C4-2B (cell line): ENCODE results near the gene GRID1.

Experiments used
- ZFX ChIP-seq: fragments of 450-650 bp; IDR thresholded peaks from 2 replicates; pipeline ENCODE4 v1.6.1; 2017
- TF ChIP-seq, protein P1 (sequence below): fragments of 450-650 bp; conservative IDR thresholded peaks from 2 replicates; pipeline ENCODE4 v1.5.1; 2017; ENCODE audit warnings: mild to moderate bottlenecking

DNA sequence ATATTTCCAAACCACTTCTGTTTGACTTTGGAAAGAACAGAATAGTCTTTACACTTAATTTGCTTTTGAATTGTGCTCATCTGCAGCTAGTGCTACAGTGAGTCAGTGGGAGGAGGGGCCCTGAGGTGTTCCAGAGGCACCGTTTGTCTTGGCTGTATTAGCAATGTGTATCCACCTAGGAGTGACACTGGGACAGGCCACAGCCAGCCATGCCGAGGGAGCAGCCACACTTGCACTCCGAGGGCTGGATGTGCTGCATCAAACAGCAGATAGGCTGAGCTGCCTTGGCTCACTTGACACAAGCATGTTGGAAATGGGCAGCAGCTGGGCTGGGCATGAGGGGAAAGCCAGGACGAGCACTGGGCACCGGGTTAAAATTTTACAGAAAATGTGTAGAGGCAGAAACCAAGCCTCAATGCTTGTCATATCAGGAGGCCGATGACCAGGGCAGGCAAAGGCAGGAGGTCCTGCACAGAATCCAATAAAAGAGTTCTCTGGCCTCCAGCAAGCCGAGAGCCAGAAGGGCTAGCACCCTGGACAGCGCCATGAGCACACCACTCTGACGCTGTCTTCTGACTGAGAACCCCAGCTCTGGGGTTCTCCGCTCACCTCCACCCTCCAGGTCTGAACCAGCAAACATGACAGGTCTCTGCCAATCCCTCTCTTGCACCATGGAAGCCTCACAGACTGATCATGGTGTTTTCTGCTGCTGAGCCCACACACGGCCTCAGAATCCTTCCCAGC lies 163.3 kb downstream of the GRID1 start:
- TF ChIP-seq, protein P1, sequence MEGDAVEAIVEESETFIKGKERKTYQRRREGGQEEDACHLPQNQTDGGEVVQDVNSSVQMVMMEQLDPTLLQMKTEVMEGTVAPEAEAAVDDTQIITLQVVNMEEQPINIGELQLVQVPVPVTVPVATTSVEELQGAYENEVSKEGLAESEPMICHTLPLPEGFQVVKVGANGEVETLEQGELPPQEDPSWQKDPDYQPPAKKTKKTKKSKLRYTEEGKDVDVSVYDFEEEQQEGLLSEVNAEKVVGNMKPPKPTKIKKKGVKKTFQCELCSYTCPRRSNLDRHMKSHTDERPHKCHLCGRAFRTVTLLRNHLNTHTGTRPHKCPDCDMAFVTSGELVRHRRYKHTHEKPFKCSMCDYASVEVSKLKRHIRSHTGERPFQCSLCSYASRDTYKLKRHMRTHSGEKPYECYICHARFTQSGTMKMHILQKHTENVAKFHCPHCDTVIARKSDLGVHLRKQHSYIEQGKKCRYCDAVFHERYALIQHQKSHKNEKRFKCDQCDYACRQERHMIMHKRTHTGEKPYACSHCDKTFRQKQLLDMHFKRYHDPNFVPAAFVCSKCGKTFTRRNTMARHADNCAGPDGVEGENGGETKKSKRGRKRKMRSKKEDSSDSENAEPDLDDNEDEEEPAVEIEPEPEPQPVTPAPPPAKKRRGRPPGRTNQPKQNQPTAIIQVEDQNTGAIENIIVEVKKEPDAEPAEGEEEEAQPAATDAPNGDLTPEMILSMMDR: no peak
- TF ChIP-seq ZFX: no peak
